GM12892 (cell line): ENCODE data around the gene ARID5A.

Source experiments
- POLR2A ChIP-seq: IDR thresholded peaks from 2 replicates; pipeline ENCODE4 v1.6.1; 2011; ENCODE audit warnings: low read depth, low read length, control low read depth
- POLR2AphosphoS5 ChIP-seq: IDR thresholded peaks from 2 replicates; pipeline ENCODE4 v1.6.1; 2011; ENCODE audit warnings: low read depth, low read length, control low read depth
- TAF1 ChIP-seq: IDR thresholded peaks from 2 replicates; pipeline ENCODE4 v1.6.1; 2011; ENCODE audit warnings: low read depth, mild to moderate bottlenecking, control low read depth, low read length, borderline replicate concordance

DNA sequence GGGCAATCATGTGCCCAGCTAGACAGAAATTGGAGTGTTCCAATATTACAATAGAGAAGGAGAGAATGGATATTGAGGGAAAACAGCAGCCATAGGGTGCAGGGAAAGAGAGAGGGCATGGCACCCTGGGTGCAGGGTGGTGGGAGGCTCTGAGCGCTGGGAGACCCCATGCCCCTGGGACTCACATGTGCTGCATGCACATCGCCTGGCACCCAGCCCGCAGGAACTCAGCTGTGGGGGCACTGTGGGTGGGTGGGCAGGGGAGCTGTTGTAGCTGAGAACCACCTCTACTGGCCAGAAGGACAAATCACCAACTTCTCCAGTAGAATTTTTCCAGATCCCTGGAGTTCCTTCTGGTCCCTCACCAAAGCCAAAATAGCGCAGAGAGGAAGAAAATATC is 24.2 kb upstream of the ARID5A start:
- TF ChIP-seq POLR2A: no peak
- no peak for TF ChIP-seq TAF1
- TF ChIP-seq POLR2AphosphoS5: no peak
